Measurements from ENCODE around the gene STAC2.
"Not testable (repeated sequence)": the region's sequence is repeated elsewhere in the genome, so short reads cannot be mapped to it uniquely, and the experiment has no call there.

STAC2 gene

DNA sequence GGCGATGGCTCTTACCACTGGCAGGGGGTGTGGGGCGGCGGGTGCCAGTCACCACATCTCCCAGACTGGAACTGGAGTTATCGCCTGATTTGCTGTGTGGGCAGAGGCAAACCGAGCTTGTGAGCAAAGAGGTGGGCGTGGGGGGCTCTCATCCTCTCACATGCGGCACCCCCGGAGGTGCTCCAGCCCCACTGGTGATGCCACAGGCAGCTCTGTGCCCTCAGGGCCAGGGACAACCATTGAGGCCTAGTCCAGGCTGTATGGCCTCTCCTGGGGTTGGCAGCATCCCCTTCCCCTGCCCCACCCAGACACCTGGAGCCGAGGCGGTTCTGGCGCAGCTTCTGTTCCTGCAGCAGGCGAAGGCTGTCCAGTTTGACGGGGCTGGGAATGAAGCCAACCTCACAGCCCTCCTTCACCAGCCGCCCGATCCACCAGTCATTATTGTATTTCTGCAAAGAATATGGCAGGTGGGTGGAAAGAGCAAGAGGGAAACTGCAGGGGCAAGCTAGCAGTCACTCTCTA, 39.2 kb downstream of the STAC2 start:
- DNase-seq, result no peak

DNA sequence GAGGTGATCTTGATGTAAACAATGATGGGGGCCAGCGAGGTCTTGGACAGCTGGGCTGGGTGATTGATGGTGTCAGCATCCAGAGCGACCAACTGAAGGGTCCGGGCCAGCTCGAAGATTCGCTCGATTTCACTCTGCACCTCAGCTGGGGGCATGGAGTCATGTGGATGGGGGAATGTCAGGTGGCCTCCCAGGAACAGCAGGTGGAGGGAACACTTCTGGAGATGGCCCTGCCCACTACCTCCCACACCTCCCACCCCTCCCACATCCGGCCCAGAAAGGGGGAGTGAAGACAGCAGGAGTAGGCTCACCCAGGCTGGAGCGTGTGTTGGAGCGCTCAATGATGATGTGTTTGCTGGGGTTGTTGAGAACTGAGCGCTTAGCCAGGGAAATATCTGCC, 42.0 kb downstream of the STAC2 start:
- DNase-seq, result no peak

DNA sequence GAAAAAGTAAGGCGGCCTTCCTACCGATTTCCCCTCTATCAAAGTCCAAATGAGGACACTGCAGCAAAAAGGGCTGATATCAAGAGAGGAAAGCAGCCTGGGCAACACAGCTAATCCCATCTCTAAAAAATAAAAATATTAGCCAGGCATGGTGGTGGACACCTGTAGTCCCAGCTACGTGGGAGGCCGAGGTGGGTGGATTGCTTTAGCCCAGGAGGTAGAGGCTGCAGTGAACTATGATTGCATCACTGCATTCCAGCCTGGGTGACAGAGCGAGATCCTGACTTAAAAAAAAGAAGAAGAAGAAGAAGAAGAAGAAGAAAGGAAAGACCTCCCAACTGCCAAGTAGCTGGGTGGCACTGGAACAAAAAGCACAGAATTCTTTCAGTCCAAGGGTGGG, 42.7 kb downstream of the STAC2 start:
- DNase-seq, result no peak

DNA sequence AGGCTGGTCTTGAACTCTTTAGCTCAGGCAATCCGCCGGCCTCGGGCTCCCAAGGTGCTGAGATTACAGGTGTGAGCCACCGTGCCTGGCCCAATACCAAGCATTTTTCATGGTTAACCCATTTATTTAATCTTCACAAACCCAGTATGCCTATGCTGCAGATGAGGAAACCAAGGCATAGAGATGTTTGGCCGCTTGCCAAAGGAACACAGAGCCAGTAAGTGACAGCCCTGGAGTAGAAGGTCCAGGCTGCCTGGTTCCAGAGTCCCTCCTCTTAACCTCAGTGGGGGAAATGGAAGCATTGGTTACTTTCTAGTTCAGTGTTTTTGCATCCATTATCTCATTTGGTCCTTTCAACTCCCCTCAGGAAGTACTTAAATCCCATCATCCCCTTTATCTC, 44.4 kb downstream of the STAC2 start:
- DNase-seq, result no peak

DNA sequence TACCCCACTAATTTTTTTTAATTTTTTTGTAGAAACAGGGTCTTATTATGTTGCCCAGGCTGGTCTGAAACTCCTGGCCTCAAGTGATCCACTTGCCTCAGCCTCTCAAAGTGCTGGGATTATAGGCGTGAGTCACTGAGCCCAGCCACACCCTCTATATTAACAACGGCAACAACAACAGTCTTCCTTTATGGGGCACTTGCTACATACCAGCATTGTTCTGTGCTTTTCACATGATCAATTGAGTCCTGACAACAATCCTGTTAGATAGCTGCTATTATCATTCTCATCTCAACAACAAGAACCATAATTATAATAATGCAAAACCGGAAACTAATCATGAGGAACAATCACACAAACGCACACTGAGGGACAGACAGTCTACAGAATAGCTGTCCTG, 47.2 kb downstream of the STAC2 start:
- no peak for DNase-seq

DNA sequence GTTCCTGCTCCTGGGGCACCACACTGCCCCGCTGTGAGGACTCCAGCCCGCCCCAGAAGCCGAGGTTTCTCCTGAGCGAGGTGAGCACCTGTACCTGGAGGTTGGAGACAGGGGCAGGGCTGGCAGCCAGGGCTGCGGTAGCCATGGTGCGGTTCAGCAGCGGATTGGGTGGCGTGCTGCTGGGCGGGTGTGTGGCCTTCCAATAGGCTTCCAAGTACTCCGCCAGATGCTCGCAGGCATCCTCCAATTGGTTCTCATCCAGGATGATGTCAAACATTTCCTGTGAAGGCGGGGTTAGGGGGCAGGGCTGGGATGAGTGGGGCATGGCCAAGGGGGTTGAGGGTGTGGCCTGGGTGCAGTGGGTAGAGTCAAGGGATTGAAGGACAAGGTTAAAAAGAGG, 48.5 kb downstream of the STAC2 start:
- no peak for DNase-seq

DNA sequence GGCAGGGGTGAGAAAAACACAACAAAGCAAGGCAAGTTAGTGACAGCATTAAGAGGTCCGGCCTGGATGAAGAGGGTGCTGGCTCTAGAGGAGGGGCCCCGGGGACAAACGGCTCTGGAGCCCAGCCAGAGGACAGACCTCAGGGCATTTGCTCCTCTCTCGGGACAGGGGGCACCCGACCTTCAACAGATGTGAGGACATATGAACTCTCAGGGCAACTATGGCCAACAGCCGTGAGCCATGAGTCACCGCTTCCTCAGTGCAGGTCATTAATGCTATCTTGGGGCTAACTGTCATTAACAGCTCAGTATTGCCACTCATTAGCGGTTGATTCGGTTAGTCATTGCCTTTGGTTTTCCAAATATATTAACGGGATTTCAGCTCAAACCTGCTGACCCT, 50.1 kb downstream of the STAC2 start:
- no peak for DNase-seq

DNA sequence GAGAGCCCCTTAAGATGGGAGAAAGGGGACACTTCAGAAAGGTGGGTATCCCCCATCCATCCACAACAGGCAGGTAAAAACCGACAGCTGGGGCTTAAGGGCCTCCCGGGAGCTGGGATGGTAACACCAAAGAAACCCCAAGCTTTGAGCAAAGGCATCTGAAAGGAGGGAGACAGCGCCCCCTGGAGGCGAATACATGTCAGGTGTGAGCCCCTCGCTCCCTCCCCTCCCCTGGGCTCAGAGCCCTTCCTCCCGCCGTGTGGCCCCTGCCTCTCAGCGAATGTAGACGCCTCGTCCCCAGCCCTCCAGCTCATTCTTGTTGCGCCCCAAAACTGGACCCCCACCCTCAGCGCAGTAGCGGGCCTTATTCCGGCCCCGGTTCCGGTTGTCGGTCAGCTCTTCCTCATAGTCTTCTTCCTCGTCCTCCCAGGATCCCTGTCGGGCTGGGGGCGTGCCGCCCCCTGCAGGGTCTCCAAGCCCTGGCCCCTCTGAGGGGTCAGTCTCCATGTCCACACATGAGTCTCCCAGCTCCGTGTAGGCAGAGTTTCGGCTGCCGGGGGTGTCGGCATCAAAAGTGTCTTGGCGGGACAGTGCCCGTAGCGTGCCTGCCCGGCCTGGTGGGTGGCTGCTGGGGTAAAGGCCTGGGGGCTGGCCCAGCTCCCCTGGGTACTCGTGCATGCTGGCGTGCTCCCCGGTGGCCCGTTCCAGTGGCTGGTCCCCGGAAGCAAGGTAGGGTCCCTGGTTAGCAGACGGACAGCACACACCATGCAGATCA, 50.6 kb downstream of the STAC2 start:
- peak; percentile 87 for DNase-seq

DNA sequence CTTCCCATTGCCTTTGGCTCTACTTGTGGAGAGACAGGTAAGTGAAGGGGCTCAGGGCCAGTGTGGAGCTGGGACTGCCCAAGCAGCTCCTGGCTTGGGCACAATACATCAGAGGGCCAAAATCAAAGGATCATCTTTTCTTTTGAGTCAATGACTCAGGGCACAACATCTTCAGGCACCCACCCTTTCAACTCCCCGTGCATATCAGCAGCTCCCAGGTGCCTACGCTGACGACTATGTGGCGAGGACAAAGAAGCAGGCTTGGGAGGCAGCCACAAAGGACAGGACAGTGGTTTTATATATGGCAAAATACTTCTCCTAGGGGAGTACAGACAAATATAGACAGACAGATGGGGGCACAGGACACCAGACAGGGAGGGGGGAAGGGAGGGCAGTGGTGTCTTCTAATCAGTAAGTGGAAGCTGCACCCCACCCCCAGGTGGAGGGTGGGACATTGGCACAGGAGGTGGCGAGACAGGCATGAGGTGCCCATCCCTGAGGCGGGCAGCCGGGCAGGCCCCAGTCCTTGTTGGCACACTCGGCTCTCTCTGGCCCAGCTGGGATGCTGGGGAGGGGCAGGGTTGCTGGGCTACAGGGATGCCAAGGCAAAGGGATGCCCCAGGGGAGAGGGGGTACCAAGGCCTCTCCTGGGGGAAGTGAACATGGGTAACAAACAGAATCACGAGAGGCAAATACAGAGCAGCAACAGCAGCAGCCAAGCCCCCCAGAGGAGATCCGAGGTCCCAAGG, 52.0 kb downstream of the STAC2 start:
- no peak for DNase-seq

DNA sequence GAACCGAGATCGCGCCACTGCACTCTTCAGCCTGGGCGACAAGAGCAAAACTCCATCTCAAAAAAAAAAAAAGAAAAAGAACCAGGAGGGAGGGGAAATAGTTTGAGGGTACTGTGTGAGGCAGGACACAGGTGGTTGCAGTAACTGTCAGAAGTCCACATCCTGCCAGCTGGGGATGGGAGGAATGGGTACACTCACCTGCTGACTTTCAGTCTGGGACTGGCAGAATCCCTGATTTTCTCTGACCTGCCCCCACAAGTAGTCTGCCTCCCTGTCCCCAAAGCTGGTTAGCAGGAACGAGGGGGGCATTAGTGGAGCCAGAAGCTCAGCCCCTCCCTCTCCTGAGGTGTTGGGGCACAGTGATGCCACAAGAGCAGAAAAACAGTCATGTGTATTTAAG, 52.7 kb downstream of the STAC2 start:
- no peak for DNase-seq

DNA sequence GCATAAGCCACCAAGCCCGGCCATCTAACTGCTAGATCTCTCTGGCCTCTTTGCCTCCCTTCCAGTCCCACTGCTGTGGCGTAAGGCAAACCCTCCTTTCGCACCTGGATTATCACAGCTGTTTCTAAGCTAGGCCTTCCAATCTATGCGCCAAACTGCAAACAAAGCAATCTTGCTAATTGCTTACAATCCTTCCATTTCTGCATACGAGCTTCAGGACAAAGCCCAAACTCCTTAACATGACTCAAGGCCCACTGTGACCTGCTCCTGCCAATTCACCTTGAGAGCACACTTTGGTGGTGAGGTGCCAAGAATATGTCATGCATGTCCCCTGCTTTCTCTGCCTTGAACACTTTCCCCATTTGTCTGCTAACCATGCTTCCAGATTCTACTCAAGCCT, 53.8 kb downstream of the STAC2 start:
- no peak for DNase-seq

DNA sequence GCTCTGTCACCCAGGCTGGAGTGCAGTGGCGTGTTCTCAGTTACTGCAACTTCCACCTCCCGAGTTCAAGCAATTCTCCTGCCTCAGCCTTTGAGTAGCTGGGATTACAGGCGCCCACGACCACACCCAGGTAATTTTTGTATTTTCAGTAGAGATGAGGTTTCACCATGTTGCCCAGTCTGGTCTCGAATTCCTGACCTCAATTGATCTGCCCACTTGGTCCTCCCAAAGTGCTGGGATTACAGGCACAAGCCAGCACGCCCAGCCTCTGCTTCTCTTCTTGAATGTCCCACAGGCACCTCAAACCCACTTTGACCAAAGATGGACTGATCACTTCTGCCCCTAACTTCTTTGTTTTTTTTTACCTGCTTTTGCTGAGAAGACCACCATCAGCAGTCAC, 55.2 kb downstream of the STAC2 start:
- DNase-seq, result no peak

DNA sequence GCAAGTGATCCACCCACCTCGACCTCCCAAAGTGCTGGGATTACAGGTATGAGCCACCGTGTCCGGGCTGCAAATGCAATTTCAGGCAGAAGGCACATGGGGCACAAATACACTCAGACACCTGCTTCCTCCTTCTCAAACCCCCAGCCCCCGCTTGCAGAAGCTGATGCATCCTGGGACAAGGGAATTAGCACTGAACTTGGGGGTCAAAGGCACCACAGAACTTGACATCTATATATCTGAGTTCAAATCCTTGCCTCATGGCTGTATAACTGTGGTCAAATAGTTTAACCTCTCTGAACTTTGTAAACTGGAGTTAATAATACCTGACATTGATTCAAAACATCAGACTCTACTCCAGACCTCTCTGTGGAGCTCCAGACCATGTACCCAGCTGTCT, 55.6 kb downstream of the STAC2 start:
- DNase-seq, result no peak

DNA sequence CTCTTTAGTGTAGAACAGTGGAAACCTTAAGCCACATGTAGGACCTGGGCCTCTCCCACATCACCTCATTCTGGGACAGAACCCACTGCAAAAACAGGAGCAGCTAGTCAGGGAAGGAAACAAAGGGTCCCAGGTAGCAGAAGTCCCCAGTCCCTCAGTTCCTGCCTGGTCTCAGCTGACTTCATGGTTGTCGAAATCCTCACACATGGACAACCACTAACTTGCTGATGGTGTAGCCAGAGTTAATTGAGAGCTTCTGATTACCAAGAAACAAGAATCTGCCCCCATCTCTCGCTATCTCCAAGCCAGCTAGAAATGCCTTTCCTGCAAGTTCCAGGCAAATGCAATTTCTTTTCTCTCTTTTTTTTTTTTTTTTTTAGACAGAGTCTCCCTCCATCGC, 56.2 kb downstream of the STAC2 start:
- DNase-seq, result no peak

DNA sequence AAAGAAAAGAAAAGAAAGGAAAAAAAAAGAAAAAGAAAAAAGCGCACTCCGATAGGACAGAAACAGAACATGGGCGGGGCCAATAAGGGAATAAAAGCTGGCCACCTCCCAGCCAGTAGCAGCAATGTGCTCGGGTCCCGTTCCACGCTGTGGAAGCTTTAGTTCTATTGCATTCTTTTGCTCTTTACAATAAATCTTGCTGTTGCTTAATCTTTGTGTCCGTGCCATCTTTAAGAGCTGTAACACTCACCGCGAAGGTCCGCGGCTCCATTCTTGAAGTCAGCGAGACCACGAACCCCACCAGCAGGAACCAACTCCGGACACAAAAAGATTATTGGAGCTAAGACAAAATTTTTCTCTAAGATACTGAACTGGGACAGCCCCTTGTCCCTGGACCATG, 56.6 kb downstream of the STAC2 start:
- DNase-seq, result no peak

DNA sequence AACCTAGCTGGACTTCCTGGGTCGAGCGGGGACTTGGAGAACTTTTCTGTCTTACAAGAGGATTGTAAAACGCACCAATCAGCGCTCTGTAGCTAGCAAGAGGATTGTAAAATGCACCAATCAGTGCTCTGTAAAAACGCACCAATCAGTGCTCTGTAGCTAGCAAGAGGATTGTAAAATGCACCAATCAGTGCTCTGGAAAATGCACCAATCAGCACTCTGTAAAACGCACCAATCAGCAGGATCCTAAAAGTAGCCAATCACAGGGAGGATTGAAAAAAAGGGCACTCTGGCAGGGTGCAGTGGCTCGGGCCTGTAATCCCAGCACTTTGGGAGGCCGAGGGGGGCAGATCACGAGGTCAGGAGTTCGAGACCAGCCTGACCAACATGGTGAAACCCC, 57.2 kb downstream of the STAC2 start:
- DNase-seq, result not testable (repeated sequence)

DNA sequence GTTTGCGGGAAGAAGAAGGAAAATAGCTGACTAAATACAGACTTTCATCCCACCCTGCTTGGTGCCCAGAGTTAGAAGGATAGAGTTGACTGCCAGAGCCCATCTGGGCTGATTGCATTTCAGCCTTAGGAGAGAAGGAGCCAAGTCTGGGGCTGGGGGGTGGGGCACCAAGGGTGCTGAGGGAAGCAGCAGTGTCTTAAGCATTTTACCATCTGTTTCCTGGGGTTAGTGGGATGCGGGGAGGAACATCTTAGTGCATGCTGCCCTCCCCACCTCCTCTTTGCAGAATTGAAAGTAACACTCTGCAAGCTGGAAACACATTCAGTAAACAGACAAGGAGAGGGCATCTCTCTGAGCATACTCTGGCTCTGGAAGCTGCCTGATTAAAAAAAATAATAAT, 58.3 kb downstream of the STAC2 start:
- no peak for DNase-seq

DNA sequence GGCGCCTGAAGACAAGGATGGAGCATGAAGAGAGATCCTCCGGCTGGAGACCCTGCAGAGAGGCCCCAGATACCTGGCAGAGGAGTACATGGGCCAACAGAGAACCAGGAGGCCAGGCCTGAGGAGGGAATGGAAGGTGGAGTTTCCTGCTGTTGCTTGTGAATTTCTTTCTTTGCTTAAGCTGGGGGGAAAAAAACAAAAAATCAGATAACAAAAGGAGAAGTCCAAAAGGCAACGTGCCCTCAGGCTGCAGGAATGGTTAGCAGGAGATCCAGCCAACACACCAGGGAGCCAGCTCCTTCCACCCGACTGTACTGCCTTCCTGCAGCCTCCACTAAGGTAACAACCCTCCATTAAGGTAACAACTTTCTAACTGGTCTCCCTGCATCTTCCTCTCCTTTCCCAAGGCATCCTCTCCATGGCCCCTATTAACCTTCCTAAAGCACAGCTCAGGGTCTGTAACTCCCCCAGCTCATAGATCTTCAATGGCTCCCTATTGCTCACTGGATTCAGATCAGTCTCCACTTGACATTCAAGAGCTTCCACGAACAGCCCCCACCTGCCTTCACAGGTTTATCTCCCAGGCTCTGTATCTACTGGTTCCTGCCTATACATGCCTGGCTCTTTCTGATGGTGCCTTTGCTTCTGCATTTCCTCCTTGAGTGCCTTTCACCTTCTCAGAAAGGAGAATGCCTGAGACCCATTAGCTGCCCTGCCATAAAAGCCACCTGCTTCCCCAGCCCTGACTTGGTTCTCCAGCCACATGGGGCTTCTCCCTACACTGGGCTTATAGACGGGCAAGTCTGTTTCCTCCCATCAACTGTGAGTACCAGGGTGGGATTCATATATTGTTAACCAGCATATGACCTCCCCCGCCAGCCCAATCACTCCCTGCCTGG, 59.1 kb downstream of the STAC2 start:
- no peak for DNase-seq

DNA sequence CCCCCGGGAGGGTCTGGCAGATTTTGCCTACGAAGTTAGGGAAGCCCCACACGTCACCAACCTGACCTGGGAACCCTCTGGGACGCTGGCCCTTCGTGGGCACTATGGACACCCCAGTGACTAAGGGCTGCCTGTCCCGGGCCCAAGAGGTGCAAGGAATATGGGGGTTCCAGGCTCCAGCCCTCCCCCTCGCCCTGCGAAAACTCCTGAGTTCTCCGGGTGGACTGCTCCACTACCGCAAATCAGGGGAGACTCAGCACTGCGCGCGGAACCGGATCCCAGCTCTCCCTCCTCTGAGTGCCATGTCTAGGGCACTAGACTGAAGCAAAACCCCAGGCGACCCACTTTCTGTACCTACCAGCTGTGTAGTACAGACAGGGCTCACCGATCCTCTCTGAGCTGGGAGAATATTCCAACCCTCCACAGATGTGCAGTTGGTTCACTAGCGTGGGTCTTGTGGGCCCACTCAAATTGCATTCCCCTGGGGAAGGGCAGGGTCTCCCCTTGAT, 59.9 kb downstream of the STAC2 start, which contains the start of gene ARL5C:
Gene ARL5C (minus strand): TSS at position 321 of the 509 bp plus-strand sequence. CDS start 401 bp downstream, outside the sequence.
- no peak for DNase-seq

DNA sequence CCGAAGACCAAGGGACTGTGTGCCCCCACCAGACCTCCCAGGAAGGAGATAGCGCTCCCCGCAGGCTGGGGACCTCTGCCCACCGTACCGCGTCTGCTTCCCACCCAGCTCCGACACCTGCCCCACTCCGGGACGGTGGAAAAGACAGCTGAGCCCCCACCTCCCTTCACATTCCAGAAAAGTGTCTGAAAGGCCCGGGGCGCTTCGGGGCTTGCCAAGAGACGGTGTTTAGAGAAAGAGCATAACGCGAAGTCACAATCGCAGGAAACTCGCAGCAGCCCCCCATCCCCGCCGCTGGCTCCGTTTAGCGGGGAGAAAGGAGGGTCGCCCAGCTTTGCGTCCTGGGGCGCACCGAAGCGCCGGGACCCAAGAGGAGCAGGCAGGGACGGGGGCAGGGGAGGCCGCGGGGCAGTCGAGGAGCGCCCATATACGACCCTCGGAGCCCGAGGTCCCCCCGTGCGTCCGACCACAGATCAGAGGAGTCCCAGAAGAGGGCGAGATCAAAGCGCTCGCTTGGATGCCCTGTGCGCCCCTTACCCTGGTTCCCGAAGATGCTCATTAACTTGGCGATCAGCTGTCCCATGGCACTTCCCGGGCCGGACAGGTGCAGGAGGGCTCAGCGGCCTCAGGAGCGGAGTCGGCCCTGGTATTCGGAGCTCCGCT, 60.4 kb downstream of the STAC2 start:
- no peak for DNase-seq

DNA sequence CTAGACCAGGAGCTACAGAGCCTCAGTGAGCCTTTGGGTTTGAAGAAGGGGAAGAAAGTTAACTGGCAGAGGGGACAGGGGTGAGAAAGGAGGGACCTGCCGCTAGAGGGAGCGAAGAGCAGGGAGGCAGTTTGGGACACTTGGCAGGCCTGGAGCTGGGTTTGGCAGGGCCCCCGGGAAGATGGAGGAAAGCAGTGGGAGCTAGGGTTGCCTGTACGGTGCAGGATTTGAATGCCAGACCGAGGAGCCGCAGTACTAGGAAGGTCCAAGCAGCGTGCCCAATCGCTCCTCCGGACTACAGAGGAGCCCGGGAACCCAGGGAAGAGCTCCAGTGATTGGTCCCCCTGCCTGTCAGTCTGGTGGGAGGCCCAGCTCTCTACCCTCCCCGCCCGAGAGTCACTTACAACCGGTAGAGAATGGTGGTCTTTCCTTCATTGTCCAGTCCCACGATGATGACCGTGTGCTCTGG, 61.0 kb downstream of the STAC2 start:
- DNase-seq, result peak; percentile 80

DNA sequence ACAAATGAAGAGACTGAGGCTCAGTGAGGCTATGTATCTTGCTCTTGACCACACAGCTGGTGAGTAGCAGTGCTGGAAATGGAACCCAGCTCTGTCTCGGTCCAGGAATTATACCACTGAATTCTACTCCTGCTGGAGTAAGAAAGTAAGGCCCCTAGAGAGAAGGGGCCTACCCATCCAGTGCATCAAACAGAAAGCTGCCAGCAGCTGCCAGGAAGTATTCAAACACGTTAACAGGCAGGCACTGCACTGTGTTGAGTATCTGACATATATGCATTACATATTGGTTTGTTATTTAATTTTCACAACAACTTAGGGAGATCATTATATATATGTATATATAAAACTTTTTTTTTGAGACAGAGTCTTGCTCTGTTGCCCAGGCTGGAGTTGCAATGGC, 63.8 kb downstream of the STAC2 start:
- no peak for DNase-seq
